K562 (cell line): ENCODE results near the gene FYB1. TPM values are rescaled to one million over a fixed set of nuclear protein-coding genes. Genes with fewer than 3 reads are reported as not detected.

ENCODE experiments used
- DMBX1 ChIP-seq: fragments of 250-450 bp; sonication (Bioruptor Pico); IDR thresholded peaks from 2 replicates; pipeline ENCODE4 v1.8.0; 2022; ENCODE audit warnings: inconsistent platforms, mild to moderate bottlenecking, moderate library complexity, borderline replicate concordance
- HSF4 ChIP-seq: fragments of 250-450 bp; sonication (Bioruptor Pico); IDR thresholded peaks from 2 replicates; pipeline ENCODE4 v2.1.2; 2022; ENCODE audit warnings: mild to moderate bottlenecking, moderate library complexity, borderline replicate concordance
- PCBP1 ChIP-seq: fragments of 200-400 bp; formaldehyde crosslinking; IDR thresholded peaks from 2 replicates; pipeline ENCODE4 v1.6.1; 2018; ENCODE audit warnings: mild to moderate bottlenecking, low read depth, low read length; ENCODE audit not compliant: poor library complexity, severe bottlenecking
- POLR2AphosphoS2 ChIP-seq: IDR thresholded peaks from 2 replicates; pipeline ENCODE4 v1.6.1; 2012; ENCODE audit warnings: low read length, improper control_type of control experiment
- POLR2G ChIP-seq: fragments of 200-400 bp; formaldehyde crosslinking; IDR thresholded peaks from 2 replicates; pipeline ENCODE4 v1.6.1; 2017; ENCODE audit warnings: low read depth, mild to moderate bottlenecking, antibody characterized with exemption, low read length, moderate library complexity
- POLR3A ChIP-seq: IDR thresholded peaks from 2 replicates; pipeline ENCODE4 v1.6.1; 2011; ENCODE audit warnings: borderline replicate concordance, mild to moderate bottlenecking, moderate library complexity; ENCODE audit not compliant: insufficient read length, insufficient read depth; ENCODE audit errors: extremely low read depth
- TEAD1 ChIP-seq, 2 experiments: fragments of 450-650 bp in 1 of 2; sonication (generic) in 1 of 2; formaldehyde crosslinking; IDR thresholded peaks; 2 replicates each; pipeline versions ENCODE4 v1.4.0 to v1.8.0; 2020 to 2022; ENCODE audit warnings: mild to moderate bottlenecking in 2 of 2, missing genetic modification reagents in 1 of 2
- ZSCAN29 ChIP-seq: fragments of 450-650 bp; IDR thresholded peaks from 2 replicates; pipeline ENCODE4 v1.6.1; 2017
- polyA plus RNA-seq, 8 experiments: library from polyadenylated mRNA; depleted of rRNA in 4 of 8; stranded (reverse) in 5 of 8; unstranded in 3 of 8; fragments of >200 nt; fragmentation: Nextera tagmentation in 2 of 8; fragmentation: Illumina TruSeq in 1 of 8; extraction: Ambion mirVana in 2 of 8; extraction: Trizol in 1 of 8; gene quantifications; 2 replicates each; pipeline versions ENCODE4 v1.2.1 to v1.2.3, GENCODE V29; 2011 to 2014; ENCODE audit warnings: inconsistent platforms in 1 of 8, missing spikeins in 1 of 8
- total RNA-seq, 7 experiments: library from RNA; depleted of rRNA in 6 of 7; stranded (reverse); fragments of >200 nt in 6 of 7; fragmentation: Illumina TruSeq in 2 of 7; extraction: Trizol in 2 of 7; gene quantifications; 2 replicates each; pipeline versions ENCODE4 v1.2.1 to v1.2.3, GENCODE V29; 2011 to 2021; ENCODE audit warnings: low replicate concordance in 1 of 7
- TF ChIP-seq, protein P1 (sequence below): fragments of 200-800 bp; sonication (Bioruptor generic); IDR thresholded peaks from 2 replicates; pipeline ENCODE4 v1.6.1; 2017; ENCODE audit warnings: missing genetic modification characterization, missing compliant biosample characterization
- TF ChIP-seq, protein P2 (sequence below): fragments of 200-800 bp; sonication (Bioruptor generic); IDR thresholded peaks from 2 replicates; pipeline ENCODE4 v1.6.1; 2016; ENCODE audit warnings: missing genetic modification characterization, missing compliant biosample characterization
- TF ChIP-seq, protein P3 (sequence below): fragments of 250-450 bp; sonication (Bioruptor Pico); IDR thresholded peaks from 2 replicates; pipeline ENCODE4 v1.5.0; 2021; ENCODE audit warnings: mild to moderate bottlenecking, borderline replicate concordance

FYB1 gene
- total and polyA plus RNA-seq, 9 of the 15 experiments (the other 6 are each of a cell fraction or from before 2014, with no cell fraction given) = 4.7 to 31.5 (median 9.7) TPM

DNA sequence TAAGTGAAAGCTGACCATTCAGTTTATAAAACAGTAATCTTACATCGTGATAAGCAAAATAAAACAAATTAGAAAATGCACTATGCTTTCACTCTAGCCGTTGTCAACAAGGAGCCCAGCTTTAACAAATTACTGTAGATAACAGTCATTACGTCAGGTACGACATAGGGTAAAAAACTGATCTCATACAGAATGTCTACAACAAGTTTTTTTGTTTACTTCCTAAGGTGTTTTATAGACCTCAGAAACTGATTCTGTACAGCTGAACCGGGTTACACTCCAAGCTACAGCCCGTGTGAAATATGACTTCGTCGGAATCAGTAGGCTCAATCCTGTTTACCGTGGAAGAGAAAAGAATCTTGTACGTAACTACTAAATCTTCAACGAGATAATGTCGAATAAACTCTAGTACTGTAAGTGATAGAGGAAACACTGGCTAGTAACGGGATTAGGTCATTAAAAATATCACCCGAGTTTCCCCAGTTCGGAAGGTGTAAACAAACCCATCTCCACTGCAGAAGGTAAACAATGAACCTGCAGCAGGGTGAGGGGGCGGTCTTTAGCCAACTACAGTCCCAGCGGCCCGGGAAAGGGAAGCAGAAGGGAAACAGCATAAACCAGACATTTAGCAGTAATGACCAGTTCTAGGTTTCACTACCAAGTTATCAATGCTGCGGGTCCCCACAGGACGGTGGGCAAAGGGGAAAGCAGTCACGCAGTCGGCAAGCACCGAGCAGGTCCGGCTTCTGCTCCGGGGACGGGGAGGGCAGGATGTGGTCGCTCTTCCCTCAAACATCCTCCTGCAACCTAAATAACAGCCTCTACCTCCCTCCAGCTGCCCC, 146.2 kb downstream of the FYB1 start (continued):
- TF ChIP-seq ZSCAN29 (no peak), POLR3A (no peak), HSF4 (CRISPR knock-in tag) (no peak), POLR2AphosphoS2 (no peak; the same call in 1 of the 2 replicates), TEAD1 (CRISPR knock-in tag; IDR thresholded peaks at IDR 0.05) (0 out of 4 replicates have a peak, but pooled peaks of 1 of the 2 experiments have one; percentile 15), POLR2G (no peak), DMBX1 (CRISPR knock-in tag) (no peak), PCBP1 (no peak)
- TF ChIP-seq, protein P1, sequence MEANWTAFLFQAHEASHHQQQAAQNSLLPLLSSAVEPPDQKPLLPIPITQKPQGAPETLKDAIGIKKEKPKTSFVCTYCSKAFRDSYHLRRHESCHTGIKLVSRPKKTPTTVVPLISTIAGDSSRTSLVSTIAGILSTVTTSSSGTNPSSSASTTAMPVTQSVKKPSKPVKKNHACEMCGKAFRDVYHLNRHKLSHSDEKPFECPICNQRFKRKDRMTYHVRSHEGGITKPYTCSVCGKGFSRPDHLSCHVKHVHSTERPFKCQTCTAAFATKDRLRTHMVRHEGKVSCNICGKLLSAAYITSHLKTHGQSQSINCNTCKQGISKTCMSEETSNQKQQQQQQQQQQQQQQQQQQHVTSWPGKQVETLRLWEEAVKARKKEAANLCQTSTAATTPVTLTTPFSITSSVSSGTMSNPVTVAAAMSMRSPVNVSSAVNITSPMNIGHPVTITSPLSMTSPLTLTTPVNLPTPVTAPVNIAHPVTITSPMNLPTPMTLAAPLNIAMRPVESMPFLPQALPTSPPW (CRISPR knock-in tag) = no peak
- TF ChIP-seq, protein P2, sequence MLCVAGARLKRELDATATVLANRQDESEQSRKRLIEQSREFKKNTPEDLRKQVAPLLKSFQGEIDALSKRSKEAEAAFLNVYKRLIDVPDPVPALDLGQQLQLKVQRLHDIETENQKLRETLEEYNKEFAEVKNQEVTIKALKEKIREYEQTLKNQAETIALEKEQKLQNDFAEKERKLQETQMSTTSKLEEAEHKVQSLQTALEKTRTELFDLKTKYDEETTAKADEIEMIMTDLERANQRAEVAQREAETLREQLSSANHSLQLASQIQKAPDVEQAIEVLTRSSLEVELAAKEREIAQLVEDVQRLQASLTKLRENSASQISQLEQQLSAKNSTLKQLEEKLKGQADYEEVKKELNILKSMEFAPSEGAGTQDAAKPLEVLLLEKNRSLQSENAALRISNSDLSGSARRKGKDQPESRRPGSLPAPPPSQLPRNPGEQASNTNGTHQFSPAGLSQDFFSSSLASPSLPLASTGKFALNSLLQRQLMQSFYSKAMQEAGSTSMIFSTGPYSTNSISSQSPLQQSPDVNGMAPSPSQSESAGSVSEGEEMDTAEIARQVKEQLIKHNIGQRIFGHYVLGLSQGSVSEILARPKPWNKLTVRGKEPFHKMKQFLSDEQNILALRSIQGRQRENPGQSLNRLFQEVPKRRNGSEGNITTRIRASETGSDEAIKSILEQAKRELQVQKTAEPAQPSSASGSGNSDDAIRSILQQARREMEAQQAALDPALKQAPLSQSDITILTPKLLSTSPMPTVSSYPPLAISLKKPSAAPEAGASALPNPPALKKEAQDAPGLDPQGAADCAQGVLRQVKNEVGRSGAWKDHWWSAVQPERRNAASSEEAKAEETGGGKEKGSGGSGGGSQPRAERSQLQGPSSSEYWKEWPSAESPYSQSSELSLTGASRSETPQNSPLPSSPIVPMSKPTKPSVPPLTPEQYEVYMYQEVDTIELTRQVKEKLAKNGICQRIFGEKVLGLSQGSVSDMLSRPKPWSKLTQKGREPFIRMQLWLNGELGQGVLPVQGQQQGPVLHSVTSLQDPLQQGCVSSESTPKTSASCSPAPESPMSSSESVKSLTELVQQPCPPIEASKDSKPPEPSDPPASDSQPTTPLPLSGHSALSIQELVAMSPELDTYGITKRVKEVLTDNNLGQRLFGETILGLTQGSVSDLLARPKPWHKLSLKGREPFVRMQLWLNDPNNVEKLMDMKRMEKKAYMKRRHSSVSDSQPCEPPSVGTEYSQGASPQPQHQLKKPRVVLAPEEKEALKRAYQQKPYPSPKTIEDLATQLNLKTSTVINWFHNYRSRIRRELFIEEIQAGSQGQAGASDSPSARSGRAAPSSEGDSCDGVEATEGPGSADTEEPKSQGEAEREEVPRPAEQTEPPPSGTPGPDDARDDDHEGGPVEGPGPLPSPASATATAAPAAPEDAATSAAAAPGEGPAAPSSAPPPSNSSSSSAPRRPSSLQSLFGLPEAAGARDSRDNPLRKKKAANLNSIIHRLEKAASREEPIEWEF (CRISPR knock-in tag) = no peak
- TF ChIP-seq, protein P3, sequence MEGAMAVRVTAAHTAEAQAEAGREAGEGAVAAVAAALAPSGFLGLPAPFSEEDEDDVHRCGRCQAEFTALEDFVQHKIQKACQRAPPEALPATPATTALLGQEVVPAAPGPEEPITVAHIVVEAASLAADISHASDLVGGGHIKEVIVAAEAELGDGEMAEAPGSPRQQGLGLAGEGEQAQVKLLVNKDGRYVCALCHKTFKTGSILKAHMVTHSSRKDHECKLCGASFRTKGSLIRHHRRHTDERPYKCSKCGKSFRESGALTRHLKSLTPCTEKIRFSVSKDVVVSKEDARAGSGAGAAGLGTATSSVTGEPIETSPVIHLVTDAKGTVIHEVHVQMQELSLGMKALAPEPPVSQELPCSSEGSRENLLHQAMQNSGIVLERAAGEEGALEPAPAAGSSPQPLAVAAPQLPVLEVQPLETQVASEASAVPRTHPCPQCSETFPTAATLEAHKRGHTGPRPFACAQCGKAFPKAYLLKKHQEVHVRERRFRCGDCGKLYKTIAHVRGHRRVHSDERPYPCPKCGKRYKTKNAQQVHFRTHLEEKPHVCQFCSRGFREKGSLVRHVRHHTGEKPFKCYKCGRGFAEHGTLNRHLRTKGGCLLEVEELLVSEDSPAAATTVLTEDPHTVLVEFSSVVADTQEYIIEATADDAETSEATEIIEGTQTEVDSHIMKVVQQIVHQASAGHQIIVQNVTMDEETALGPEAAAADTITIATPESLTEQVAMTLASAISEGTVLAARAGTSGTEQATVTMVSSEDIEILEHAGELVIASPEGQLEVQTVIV = no peak
